ENCODE results near the gene PDE10A.

- TF ChIP-seq, protein P1, sequence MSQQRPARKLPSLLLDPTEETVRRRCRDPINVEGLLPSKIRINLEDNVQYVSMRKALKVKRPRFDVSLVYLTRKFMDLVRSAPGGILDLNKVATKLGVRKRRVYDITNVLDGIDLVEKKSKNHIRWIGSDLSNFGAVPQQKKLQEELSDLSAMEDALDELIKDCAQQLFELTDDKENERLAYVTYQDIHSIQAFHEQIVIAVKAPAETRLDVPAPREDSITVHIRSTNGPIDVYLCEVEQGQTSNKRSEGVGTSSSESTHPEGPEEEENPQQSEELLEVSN (IDR thresholded peaks at IDR 0.05; ENCODE audit: borderline replicate concordance in 1 of 2, extremely low read depth in 1 of 2, insufficient read depth in 1 of 2, insufficient read length in 1 of 2, low read depth in 1 of 2, low read length in 1 of 2, poor library complexity in 1 of 2, severe bottlenecking in 1 of 2), result no peak
- TF ChIP-seq CTCF (IDR thresholded peaks at IDR 0.05 in 2 of 3, conservative IDR thresholded peaks at IDR 0.05 in 1 of 3; ENCODE audit: insufficient read depth in 2 of 3, low read depth in 1 of 3, low read length in 3 of 3), result peak in 2 of 3 experiments; percentile 32 to 50; a peak in 2 of 6 replicates
- no peak for TF ChIP-seq NCOA2 (IDR thresholded peaks at IDR 0.05; ENCODE audit: partially characterized antibody in 2 of 2)
- no peak for TF ChIP-seq MEF2D (tag; conservative IDR thresholded peaks at IDR 0.05; ENCODE audit: low read depth)
- no peak for TF ChIP-seq SREBF2 (CRISPR knock-in tag; IDR thresholded peaks at IDR 0.05)
Observed at GRCh38 chr6:165439928-165440554, 223.0 kb downstream of the PDE10A start.
